LNCaP clone FGC (cell line): ENCODE results near the gene CA4.

Source experiments
- DNase-seq: peaks from one replicate; pipeline ENCODE4 v3.0.0-alpha.2; 2011; ENCODE audit warnings: low read depth
- H3K4me3 ChIP-seq: 2 replicates; pipeline ENCODE4 v1.5.1; 2011; ENCODE audit warnings: mild to moderate bottlenecking, low read depth, low read length, control low read depth
- TF ChIP-seq, protein P1 (sequence below): IDR thresholded peaks from 2 replicates; pipeline ENCODE4 v1.5.1; 2012; ENCODE audit warnings: mild to moderate bottlenecking; ENCODE audit not compliant: control insufficient read depth, insufficient read depth; ENCODE audit errors: extremely low read depth

The CA4 gene

DNA sequence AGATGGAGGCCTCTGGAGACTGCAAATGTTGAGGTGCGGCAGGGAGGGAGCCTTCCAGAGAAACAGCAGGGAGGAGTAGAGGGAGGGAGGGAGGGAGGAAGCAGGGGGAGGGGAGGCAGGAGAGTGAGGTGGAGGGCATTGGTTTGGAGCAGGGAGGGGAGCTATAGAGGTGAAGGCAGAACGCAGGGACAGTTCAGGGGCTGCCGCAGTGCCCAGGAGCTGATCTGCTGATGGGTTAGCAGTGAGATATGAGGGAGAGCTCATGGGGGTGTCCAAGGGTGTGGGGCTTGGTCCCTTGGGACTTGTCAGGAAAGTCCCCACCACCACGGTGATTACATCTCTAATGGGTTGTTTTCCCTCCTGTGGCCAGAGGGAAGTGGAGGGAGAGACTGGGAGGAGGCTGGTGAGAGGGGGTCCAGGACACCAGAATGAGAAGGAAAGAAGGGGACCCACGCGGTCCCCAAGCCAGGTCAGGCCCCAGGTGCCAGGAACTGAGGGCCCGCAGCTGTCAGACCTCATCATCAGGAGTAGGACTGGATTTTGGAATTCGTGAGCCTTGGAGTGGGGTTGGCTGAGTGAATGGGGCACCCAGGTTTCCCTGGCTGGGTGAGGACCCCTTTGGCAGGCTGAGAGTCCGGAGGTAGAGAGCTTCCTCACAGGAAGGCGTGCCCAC lies 11.2 kb downstream of the CA4 start:
- TF ChIP-seq, protein P1, sequence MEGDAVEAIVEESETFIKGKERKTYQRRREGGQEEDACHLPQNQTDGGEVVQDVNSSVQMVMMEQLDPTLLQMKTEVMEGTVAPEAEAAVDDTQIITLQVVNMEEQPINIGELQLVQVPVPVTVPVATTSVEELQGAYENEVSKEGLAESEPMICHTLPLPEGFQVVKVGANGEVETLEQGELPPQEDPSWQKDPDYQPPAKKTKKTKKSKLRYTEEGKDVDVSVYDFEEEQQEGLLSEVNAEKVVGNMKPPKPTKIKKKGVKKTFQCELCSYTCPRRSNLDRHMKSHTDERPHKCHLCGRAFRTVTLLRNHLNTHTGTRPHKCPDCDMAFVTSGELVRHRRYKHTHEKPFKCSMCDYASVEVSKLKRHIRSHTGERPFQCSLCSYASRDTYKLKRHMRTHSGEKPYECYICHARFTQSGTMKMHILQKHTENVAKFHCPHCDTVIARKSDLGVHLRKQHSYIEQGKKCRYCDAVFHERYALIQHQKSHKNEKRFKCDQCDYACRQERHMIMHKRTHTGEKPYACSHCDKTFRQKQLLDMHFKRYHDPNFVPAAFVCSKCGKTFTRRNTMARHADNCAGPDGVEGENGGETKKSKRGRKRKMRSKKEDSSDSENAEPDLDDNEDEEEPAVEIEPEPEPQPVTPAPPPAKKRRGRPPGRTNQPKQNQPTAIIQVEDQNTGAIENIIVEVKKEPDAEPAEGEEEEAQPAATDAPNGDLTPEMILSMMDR: no peak
- no peak for DNase-seq
- H3K4me3 ChIP-seq: no peak overlapping the region

DNA sequence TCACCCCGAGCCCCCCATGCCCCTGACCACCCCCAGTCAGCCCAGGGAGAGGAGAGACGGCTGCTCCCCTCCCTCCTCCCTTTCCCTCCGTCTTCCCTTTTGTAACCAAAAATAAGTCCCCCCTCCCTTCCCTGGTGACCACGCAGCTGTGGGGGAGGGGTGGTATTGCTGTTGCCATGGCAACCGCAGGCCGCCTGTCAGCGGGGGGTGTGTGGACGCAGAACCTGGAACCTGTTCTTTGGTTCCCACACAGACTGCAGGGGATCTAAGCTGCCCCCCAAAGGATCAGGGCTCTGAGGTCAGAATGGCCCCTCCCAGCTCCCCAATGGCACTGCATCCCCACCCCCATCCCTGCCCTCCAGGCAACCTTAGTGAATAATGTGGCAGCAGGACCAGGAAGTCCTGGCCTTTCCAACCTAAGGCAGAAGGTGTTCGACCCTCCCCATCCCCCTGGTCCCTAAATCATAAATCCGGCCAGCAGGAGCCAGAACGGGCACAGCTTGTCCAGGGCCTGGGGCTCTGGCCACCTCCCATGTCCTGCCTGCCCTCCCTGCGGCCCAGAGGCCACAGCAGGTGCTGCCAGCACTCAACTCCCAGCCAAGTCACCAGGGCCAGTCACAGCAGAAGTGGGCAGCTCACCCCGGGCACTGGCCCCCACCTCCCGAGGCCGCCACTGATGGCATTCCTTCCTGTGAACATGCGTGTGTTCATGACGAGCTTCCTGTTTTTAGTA lies 12.0 kb downstream of the CA4 start:
- TF ChIP-seq, protein P1: no peak
- H3K4me3 ChIP-seq: no peak overlapping the region
- no peak for DNase-seq

DNA sequence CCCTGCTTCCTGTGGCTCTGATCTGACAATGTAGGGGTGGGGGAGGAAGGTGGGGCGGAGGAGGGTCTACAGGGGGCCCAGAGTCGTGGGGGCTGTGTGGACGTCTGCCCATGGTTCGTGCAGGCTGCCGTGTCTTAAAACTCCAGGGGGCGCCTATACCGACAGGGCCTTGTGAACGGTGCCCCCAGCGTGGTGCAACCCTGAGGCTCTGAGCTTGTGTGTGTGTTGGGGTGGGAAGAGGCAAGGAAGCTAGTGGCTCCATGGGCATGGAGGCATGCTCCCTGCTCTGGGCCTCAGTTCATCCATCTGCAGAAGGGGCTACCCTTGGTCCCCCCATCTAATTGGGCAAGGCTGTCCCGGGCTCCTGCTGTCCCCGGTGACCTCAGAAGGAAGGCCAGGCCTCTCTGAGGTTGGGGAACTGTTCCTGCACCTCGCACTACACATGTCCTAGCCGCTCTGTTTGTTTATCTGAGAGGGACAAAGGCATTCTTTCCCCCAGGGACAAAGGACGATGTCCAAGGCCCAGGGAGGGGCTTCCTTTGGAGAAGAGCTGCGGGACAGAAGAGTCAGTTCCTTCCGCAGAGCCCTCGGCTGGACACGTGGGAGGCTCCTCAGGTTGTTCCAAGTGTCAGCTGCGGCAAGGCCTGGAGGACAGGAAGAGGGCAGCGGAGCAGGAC lies 13.5 kb downstream of the CA4 start:
- no peak for DNase-seq
- TF ChIP-seq, protein P1: no peak
- H3K4me3 ChIP-seq: no peak overlapping the region

DNA sequence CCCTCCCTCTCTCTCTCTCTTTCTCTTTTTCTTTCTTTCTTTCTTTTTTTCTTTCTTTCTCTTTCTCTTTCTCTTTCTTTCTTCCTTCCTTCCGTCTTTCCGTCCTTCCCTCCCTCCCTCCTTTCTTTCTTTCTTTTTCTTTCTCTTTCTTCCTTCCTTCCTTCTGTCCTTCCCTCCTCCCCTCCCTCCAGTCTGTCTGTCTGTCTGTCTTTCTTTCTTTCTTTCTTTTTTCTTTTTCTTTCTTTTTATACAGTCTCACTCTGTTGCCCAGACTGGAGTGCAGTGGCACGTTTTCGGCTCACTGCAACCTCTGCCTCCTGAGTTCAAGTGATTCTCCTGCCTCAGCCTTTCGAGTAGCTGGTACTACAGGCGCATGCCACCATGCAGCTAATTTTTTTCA lies 14.4 kb downstream of the CA4 start:
- DNase-seq: no peak
- TF ChIP-seq, protein P1: no peak
- H3K4me3 ChIP-seq: no peak overlapping the region

DNA sequence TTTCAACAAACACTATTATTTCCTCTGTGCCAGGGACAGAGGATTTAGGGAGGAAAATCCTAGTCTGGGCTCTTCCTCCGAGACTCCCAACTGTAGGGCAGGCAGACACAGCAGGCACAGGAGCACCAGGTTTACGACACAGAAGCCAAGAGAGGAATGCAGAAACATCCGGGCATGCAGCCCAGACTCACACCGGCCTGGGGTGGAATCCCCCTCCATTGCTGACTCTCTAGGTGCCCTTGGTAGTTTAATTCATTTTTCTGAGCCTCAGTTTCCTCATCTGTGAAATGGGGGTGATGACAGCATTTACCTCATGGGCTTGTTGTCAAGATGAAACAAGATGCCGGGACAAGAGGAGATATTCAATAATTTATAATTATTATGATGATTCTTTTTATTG lies 14.9 kb downstream of the CA4 start:
- H3K4me3 ChIP-seq: no peak overlapping the region
- DNase-seq: no peak
- TF ChIP-seq, protein P1: no peak

DNA sequence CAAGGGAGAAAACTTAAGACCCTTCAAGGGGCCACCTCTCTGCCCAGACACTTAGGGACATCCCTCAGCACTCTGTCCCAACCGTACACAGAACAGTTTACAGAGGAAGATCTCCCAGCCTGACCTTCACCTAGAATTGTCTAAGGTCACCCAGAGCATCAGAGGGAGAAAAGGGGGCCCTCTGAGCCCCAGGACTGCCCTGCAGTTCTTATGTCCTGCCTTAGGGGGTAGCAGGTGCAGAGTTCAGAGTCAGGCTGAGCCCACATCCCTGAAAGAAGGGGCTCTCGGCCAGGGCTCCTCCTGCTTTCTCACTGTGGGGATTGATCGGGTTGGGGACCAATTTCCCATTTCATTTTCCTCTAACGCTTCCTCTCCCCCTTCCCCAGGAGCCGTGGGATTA lies 15.4 kb downstream of the CA4 start:
- H3K4me3 ChIP-seq: no peak overlapping the region
- TF ChIP-seq, protein P1: no peak
- DNase-seq: no peak

DNA sequence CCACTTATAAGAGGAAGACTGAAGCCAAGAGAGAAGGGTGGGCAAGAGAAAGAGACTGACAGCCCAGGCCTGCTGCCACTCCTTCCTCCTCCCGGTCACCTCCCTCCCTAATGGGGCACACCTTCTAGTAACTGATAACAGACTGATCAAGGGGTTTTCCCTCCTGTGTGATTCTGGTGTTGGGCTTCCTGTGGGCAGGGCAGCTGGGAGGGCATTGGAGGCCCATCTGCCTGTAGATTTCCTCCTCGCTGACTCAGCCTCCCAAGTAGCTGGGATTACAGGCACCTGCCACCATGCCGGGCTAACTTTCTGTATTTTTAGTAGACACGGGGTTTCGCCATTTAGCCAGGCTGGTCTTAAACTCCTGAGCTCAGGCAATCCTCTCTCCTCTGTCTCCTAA lies 16.2 kb downstream of the CA4 start:
- no peak for DNase-seq
- TF ChIP-seq, protein P1: no peak
- no peak overlapping the region for H3K4me3 ChIP-seq
